ENCODE results near the gene SYS1.

SYS1 gene

GRCh38 chr20:45362804-45363610, at the start of gene SYS1:
TSS of gene SYS1 (plus strand) at chr20:45363156. CDS start at chr20:45363532, 376 bp downstream.
- peak; percentile 97 to 99 for DNase-seq (ENCODE audit: low read depth in 1 of 2, low spot score in 1 of 2)

DNA sequence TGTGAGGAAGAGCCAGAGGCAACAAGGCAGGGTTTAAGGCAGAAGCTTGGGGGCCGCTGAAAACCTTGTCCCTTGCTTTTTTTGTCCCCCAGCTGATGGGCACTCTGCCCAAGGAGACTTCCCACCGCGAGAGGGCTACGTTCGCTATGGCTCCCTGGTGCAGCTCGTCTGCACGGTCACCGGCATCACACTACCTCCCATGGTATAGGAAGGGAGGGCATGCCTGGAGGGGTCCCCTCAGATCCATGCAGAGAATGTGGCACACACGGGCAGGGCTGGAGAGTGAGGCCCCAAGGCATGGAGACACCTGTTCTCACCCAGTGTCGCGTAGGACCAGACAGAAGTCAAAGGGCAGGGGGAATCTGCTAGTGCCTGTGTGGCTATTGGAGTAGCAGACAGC, 49.0 kb upstream of the SYS1 start:
- DNase-seq (ENCODE audit: low read depth in 1 of 2, low spot score in 1 of 2): no peak

DNA sequence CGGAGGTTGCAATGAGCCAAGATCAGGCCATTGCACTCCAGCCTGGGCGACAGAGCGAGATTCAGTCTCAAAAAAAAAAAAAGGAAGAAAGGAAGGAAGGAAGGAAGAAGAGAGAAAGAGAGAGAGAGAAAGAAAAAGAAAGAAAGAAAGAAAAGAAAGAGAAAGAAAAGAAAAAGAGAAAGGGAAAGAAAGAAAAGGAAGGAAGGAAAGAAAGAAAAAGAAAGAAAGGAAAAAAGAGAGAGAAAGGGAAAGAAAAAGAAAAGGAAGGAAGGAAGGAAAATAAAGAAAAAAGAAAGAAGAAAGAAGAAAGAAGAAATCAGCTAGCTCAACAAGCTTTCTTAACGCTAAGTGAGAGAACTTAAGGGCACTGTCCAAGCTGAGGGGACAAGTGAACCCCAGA, 47.3 kb upstream of the SYS1 start:
- no peak for DNase-seq (ENCODE audit: low read depth in 1 of 2, low spot score in 1 of 2)

DNA sequence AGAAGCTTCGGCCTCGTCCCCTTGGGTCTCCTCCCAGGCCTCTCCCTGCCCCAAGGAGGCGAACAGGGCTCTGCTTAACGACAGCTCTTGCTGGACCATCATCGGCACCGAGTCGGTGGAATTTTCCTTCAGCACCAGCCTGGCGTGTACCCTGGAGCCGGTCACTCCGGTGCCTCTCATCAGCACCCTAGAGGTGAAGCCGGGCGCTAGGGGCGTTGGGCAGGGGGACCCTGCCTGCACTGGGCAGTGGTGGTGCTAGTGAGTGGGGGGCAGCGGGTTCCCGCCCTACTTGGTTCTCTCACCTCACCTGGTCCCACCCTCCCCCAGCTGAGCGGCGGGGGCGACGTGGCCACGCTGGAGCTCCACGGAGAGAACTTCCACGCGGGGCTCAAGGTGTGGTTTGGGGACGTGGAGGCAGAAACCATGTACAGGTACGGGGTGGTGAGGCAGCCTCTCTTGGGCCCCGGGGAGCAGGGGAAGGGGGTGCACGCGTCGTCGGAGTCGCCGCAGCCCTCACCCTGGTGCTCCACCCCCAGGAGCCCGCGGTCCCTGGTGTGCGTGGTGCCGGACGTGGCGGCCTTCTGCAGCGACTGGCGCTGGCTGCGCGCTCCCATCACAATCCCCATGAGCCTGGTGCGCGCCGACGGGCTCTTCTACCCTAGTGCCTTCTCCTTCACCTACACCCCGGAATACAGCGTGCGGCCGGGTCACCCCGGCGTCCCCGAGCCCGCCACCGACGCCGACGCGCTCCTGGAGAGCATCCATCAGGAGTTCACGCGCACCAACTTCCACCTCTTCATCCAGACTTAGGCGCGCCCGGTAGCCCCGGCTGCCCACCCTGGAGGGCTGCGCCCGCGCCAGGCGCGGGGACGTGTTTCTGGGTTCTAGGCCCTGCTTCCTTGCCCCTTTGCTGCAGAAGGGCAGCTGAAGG, 46.5 kb upstream of the SYS1 start:
- no peak for DNase-seq (ENCODE audit: low read depth in 1 of 2, low spot score in 1 of 2)

GRCh38 chr20:45317826-45318225, 45.1 kb upstream of the SYS1 start:
- no peak for DNase-seq (ENCODE audit: low read depth in 1 of 2, low spot score in 1 of 2)

- DNase-seq (ENCODE audit: low read depth in 1 of 2, low spot score in 1 of 2): no peak
These were observed 44.5 kb upstream of the SYS1 start for GRCh38 chr20:45318386-45318939.

GRCh38 chr20:45318948-45319347, 44.0 kb upstream of the SYS1 start:
- no peak for DNase-seq (ENCODE audit: low read depth in 1 of 2, low spot score in 1 of 2)

DNA sequence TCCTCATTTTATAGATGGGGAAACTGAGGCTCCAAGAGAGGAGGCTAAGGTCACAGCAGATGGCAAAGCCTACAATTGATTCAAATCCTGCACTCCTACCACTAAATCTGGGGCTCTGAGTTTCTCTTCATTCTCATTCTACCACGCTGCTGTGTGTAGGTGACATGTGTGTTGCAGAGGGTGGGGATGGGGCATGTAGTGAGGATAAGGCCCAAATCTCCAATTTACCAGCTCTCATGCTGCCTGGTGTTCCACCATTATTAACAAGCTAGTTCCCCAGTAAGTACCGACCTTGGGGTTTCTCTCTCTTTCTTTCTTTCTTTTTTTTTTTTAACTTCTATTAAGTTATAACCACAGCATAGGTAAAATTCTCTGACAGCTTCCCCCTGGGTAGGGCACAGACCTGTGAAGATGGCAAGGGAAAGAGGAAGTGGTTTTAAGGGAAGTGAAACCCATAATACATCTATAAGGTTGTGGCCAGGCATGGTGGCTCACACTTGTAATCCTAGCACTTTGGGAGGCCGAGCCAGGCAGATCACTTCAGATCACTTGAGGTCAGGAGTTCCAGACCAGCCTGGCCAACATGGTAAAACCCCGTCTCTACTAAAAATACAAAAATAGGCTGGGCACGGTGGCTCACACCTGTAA, 41.9 kb upstream of the SYS1 start:
- DNase-seq (ENCODE audit: low read depth in 1 of 2, low spot score in 1 of 2): no peak

DNA sequence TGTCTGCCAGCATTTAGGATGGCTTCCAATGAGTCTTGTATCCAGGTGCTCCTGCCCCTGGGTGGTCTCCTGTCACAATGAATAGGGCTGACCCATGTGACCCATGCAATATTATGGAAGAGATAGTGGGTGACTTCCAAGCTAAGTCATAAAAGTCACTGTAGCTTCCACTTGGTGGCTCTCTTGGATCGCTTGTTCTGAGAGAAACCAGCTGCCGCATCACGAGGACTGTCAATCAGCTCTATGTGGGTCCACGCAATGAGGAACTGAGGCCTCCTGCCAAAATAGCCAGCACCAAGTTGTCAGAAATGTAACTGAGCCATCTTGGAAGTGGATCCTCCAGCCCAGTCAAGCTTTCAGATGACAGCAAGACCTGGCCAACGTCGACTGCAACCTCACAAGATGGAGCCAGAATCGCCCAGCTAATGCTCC, 40.0 kb upstream of the SYS1 start:
- DNase-seq (ENCODE audit: low read depth in 1 of 2, low spot score in 1 of 2): no peak

DNA sequence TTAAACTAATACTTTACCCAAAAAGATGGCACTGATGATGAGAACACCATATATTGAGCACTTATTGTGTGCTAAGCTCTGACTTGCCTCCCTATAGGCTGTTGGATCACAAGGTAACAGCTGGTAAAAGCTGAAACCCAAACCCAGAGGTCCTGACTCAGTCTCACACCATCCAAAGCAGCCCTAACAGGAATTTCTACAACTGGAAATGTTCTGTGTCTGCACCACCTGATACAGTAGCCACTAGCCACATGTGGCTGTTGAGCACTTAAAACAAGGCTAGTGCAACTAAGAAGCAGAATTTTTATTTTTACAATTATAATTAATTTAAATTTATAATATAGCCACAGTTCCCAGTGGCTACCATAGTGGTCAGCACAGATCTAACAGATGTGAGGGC, 39.2 kb upstream of the SYS1 start:
- DNase-seq (ENCODE audit: low read depth in 1 of 2, low spot score in 1 of 2): no peak

DNA sequence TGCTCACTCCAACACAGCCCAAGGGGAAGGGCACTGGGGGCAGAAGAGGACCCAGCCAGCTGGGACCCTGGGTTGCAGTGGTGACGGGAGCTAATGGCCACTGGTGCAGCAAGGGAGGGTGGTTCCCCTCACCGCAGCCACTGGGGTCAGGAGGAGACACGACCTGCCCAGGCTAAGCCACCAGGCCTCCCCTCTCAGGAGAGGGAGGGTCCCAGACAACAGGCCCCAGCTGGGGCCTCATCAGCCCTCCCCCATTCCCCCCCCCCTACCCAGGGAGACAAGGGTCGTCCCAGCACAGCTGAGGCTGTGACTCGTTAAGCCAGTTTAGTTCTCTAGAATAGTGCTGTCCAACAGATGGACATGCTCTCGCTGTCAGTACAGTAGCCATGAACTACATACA, 37.6 kb upstream of the SYS1 start:
- DNase-seq (ENCODE audit: low read depth in 1 of 2, low spot score in 1 of 2): no peak

GRCh38 chr20:45328451-45328850, 34.5 kb upstream of the SYS1 start:
- no peak for DNase-seq (ENCODE audit: low read depth in 1 of 2, low spot score in 1 of 2)

- no peak for DNase-seq (ENCODE audit: low read depth in 1 of 2, low spot score in 1 of 2)
These were observed 33.2 kb upstream of the SYS1 start for GRCh38 chr20:45329497-45330319.

DNA sequence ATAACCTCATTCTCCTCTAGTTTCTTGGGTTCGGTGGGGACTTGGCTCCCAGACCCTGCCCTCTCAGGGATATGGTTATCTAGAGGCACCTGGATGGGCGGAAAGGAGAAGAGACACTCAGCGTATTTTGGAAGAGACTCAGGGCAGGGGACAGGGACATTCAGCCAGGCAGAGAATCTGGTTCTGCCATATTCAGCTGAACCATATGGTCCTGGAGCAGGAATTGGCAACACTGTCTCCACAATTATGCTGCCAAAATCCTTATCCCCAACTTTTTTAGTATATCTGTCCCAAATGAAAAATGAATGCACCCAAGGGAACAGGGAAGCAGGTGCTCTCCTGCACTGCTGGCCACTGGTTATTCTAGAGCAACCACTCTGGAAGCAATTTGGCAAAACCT, 32.5 kb upstream of the SYS1 start:
- DNase-seq (ENCODE audit: low read depth in 1 of 2, low spot score in 1 of 2): no peak

GRCh38 chr20:45336530-45337366, 26.2 kb upstream of the SYS1 start:
- no peak for DNase-seq (ENCODE audit: low read depth in 1 of 2, low spot score in 1 of 2)

DNA sequence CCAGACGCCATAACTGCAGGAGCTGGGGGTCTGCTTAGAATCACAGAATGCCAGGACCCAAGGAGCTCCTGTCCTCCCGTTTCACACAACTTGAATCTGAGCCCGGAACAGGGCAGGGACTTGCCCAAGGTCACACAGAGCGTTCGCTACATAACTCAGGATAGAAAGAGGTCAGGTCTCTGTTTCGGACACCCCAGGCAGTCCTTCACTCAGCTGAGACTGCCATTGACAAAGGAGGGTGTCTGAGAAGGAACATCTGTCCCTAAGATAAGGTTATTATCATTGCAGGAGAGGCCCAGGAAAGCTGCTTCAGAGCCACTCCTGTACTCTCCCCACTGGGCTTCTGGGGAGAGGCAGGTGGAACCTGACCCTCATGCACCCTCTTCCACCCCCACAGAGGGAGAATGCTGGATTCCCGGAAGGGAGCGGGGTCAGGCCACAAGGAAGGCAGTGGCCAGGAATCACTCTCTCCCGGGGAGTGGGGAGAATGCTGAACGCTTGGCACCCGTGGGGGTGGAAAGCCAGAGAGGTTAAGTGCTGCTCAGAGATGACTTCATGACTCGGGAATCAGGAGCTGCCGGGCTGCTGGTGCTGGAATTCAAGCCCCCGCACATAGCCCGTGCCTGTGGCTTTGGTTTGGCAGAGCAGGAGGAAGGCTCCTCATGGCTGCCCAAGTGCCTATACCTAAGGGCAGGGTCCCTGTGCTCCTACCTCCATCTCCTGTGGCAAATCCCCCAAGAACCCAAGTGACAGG, 25.4 kb upstream of the SYS1 start:
- DNase-seq (ENCODE audit: low read depth in 1 of 2, low spot score in 1 of 2): no peak

GRCh38 chr20:45338121-45339030, 24.6 kb upstream of the SYS1 start:
- DNase-seq (ENCODE audit: low read depth in 1 of 2, low spot score in 1 of 2): no peak

GRCh38 chr20:45339084-45339483, 23.9 kb upstream of the SYS1 start:
- no peak for DNase-seq (ENCODE audit: low read depth in 1 of 2, low spot score in 1 of 2)
